ENCODE data around the gene ACO2.
A peak's percentile ranks its signal among the peaks of the same experiment; 100 is the strongest.
"Not testable (repeated sequence)": the region's sequence is repeated elsewhere in the genome, so short reads cannot be mapped to it uniquely, and the experiment has no call there.

The ACO2 gene

DNA sequence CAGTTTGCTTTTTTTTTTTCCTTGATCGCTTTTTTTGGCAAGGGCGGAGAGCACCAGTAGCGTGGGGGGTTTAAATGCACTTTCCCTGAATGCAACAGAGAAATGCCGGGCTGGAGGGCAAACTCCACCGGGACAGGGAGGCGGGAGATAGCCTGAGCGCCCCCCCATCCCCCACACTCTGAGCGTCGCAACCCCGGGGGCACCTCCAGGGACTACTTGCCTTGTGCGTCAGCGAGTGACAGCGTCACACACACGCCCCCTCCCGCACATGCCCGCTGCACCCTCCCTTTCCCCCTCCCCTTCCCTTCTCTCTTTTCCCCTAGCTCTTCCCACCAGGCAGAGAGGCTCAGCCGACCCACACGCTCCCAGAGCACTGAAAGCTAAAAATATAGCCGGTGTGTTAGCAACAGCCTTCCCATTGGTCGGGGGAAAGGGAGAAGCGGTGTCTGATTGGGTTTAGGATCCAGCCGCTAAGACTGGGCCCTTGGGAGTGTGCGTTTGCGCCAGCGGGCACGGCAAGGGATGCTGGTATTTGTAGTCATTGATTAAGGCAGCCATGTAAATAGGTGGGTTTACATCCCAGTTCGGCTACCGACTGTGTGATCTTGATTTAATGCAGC lies 20.6 kb upstream of the ACO2 start:
- peak; percentile 100 for DNase-seq

DNA sequence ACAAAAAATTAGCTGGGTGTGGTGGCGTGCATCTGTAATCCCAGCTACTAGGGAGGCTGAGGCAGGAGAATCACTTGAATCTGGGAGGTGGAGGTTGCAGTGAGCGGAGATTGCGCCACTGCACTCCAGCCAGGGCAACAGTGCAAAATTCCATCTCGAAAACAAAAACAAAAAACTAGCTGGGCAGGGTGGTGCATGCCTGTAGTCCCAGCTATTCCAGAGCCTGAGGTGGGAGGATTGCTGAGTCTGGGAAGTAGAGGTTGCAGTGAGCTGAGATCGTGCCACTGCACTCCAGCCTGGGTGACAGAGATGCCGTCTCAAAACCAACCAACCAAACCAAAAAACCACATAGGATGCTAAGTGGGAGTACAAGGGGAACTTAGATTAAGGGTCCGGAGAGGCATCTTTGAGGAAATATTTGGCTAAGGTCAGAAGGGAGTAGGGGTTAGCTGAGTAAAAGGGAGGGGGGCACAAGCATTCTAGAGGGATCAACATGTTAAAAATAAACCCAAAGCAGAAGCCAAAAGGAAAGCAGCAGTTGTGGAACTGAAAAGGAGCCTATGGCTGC lies 10.7 kb upstream of the ACO2 start:
- DNase-seq, result no peak

DNA sequence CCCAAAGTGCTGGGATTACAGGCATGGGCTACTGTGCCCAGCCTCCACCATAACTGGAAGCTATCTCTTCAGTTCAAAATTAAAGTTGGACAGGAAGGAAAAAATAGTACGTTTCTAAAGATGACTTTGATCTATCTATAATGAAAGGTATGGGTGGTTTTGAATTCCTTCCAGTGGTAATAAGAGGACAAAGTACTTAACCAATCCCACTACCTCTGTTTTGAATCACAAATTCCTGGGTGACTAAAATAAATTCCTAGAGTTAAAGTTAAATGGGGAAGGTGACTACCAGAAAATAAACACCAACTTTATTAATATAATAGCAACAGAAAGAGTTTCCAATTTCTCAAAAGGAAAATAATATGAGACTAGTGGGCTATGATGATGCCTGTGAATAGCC lies 9.5 kb upstream of the ACO2 start:
- DNase-seq, result no peak

DNA sequence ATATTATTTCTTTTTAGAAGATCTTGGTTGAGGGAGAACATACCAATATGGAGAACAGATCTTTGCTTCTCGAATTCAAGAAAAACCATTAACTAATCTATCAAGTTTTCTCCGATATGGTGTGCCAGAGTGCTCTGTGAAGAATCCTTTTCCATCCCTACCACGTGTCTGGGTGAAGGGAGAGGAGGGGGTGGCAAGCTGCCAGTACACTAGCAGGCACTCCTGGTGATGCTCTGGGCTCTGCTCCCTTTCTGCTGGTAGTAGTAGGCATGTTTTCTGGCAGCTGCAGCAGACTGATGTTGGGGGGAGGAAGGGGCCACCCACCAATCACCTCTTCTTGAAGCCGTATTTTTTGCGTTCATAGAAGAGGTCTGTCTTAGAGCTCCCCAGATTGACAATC lies 8.8 kb upstream of the ACO2 start:
- not testable (repeated sequence) for DNase-seq

DNA sequence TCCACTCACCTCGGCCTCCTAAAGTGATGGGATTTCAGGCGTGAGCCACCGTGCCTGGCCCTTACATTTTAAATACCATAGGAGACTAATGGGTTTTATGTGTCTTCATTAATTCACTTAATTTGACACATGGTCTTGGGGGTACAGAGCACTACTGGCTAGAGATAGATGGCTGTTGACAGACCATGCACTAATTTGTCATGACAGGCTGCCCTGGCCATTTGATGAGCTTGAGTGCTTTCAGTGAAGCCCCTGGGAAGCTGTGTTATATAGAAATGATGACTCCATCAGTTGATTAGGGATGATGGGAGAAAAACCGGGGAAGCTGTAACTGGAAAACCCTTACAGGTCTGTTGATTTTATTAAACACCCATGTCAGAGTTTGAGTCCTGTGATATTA lies 7.0 kb upstream of the ACO2 start:
- DNase-seq, result no peak

DNA sequence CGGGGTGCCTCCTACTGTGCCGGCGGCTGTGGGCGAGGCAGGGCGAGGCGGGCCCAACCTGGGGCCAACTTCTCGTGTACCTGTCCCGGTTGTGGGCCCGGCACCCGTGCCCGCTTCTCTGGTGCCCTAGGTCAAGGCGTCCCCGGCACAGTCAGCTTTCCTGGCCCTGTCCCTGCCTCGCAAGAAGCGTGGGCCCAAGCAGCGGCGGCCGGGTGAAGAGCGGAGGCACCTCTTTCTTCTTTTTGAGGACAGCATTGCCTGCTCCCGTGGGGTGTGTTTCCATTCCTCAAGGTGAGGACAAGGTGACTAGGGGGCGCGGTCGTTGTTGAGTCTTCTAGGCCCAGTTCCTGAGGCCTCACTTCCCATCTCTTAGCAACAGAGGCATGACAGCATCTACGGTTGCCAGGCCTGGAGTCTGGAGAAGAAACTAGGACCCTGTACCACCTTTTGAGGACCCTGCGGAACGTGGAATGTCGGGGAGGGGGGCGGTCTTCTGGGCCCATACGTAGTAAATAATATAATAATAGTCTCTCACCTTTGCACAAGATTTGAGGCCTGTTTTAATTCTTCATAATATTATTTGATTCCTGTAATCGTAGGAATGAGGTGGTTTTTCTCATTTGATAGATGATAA lies 418 bp downstream of the ACO2 start:
- no peak for DNase-seq

DNA sequence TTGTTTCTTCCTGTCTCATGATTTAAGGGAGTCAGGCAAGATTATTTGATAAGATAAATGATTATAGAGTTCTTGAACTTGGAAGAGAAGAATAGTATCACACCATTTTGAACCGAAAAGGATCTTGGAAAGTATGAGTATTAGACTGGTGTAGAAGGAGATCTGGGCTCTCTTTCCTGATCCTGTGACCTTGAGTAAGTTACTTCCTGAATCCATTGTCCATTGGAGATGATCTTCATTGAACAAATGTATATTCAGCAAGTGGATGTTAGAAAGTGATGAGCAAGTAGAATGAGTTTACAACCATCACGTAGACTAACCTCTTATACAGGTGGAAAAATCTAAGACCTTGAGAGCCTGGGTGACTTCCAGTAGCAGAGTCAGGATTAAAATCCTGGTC lies 2.0 kb downstream of the ACO2 start:
- DNase-seq, result no peak

DNA sequence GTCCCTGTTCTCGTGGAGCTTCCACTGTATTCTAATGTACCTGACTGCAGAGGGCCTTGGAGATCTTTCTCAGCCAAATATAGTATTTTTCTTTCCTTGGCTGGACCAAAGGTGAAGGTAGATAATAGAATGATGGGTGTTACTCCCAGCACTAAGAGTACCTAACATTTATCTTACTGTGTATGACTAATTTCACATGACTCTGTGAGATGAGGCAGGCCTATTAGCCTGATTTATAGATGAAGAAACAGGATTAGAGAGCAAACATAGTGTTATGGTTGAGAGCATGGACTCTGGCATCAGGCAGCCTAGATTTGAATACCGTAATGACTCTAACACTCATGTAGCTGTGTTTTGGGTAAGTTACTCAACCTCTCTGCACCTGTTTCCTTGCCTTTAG lies 2.7 kb downstream of the ACO2 start:
- no peak for DNase-seq

DNA sequence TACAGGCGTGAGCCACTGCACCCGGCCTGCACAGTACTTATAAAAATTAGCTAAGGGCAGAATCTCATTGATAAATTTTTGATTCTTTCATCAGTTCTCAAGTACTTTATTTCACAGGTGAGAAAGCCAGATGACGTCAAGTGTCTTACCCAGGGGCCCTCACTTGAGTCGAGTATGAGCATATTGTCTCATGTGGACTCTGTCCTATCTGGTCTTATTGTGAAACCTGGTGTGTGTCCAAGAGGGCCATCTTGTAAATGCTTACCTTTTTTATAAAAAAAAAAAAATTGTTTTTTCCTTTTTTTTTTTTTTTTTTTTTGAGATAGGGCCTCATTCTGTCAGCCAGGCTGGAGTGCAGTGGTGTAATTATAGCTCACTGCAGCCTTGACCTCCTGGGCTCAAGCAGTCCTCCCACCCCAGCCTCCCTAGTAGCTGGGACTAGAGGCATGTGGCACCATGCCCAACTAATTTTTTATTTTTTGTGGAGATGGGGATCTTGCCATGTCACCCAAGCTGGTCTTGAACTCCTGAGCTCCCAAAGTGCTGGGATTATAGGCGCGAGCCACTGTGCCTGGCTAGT lies 6.0 kb downstream of the ACO2 start:
- no peak for DNase-seq

DNA sequence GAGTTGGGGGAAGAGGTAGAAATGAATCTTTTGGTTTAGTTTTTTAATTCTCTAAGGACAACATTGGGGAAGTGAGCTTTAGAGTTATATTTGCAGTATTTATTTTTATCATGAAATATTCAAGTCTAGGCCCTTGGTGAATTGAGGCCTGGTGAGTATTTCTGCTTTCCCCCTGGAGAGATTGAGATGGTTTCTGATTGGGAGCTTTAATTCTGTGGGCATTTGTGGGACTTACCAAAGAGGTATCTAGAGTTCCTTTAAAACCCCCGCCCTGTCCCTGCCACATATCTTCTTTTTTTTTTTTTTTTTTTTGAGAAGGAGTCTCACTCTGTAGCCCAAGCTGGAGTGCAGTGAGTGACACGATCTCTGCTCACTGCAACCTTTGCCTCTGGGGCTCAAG lies 9.6 kb downstream of the ACO2 start:
- DNase-seq, result no peak

DNA sequence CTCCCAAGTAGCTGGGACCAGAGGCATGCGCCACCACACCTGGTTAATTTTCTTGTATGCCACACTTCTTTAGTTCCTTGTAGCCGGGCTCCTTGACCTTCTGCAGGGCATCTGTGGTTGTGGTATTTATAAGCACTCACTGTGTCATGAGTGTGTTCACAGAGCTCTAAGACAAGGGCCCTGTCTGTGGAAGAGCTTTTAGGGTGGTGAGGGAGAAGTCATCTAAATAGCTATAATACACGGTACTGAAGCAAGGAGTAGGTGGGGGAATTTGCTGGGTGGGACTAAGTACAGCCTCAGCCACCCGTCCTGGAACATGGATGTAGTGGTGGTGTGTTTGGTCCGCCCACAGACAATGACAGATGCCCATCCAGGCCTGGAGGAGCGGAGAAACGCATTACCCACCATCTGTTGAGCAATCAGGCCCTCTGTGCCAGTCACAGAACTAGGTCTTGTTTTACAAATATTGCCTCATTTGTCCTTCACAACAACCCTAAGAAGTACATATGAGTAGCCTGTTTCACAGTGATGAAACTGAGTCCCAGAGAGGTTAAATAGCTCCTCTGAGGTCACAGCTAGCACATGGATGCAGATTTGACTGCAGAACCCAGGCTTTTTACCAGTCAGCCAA lies 10.1 kb downstream of the ACO2 start:
- no peak for DNase-seq

DNA sequence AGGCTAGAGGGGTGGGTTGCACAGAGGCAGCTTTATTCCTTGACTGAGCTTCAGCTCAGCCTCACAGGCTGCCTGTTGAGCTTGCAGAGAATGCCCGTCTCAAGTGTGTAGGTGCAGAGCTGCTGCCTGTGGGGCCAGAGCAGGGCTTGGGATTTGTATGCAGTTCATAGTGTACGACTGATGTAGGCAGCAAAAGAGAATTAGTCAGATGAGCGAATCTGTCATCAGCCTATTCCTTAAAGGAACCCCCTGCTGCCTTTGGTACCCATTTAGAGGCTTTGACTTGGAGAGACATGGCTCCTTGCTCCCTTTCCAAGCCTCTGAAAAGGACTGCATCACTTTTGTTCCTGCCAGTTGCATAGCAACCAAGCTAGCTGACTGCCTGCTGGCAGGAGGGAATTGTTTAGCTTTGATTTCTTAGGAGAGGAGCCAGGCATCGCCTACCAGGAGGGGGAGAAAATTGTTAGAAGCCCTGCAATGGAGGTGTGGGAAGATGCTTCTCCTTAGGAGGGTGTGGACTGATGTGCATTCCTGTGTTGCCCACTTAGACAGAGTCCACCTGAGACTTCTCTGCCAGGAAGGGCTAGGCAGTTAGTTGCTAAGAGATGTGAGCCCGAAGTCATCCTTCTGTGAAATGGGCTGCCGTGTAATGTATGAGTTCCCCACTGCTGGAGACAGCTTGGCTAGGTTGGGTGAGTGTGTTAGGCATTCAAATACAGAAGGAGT lies 10.9 kb downstream of the ACO2 start:
- DNase-seq, result peak; percentile 91

DNA sequence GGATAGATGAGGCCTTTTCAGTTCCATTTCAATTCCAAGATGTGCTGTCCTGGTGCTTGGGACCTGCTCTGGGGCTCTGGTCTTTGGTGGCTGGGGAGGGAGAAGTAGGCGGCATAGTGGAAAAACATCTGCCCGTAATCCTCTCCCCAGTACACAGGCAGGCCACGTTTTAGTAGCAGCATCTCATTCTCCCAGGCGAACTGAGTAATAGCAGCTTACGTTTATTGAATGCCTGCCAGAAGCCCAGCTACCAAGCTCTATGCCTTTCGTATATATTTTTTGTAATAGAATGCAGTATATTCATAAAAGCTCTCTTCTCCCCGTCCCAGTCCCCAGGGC lies 11.4 kb downstream of the ACO2 start:
- peak; percentile 78 for DNase-seq

DNA sequence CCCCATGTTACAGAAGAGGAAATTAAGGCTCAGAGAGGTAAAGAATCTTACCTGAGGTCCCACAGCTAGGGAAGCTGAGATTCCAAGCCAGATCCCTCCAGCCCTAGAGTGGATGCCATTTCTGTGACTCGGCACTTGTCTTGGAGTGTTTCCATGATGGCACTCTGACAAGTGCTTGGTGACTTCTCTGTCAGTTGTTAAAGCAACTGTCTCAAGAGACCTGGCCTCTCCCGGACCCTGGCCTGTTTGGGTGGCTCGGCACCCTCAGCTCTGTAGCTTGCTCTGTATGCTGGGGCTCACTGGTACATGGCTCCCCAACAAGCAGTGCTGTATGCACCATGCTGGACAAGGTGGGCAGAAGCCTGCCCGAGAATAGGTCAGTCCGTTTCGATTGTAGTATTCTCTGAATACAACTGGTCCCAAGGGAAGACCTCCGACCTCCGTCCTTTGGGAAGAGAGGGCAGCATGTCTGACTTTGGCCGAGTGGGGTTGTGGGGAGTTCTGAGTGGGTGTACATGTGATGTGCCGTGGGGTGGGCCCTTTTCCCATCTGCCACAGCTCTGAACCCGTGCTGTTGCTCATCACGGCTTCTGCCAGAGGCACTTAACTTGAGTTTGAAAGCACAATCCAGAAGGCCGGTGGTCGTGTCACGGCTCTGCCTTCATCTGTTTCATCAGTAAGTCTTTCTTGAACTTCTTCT lies 12.4 kb downstream of the ACO2 start:
- DNase-seq, result peak; percentile 77

DNA sequence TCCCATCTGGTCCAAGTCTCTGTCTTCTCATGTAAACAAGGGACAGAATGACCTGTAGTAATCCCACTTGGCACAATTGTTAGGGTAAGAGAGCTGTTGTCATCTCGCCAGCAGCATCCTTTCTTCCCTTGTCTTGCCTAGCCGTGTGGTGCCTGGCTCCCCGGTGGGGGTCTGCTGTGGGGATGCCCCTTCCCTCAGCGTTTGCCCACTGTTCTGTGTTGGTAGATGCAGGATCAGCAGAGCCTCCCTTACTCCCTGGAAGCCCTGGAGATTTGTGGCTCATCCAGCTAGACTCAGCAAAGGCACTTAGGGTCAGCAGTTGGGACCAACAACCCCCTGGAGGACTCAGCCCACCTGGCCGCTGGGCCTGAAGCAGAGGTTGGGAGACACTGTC lies 13.0 kb downstream of the ACO2 start:
- DNase-seq, result no peak

DNA sequence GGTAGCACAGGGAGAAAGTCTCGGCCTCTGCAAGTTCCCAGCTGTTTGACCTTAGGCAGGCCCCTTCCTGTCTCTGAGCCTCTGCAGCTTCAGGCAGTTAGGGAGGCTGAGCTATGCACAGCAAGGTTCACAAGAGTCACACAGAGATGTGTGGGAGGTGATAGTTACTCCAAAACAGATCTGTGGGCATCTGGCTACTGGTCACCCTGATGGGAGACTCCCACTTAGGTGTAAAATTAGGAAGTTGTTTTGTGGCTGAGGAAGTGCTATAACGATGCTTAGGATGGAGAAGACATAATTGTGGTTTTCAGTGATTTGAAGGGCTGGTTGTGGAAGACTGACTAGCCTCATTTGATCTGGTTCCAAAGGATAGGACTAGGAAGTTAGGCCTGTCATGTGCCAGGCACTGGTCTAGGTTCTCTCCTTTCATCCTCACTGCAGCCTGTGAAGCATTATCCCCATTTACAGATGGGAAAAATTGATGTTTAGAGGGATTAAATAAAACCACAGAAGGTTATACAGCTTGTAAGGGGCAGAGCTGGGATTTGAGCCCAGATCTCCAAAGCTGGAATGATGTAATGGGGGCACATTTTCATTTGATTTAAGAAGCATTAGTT lies 13.5 kb downstream of the ACO2 start:
- peak; percentile 66 for DNase-seq

DNA sequence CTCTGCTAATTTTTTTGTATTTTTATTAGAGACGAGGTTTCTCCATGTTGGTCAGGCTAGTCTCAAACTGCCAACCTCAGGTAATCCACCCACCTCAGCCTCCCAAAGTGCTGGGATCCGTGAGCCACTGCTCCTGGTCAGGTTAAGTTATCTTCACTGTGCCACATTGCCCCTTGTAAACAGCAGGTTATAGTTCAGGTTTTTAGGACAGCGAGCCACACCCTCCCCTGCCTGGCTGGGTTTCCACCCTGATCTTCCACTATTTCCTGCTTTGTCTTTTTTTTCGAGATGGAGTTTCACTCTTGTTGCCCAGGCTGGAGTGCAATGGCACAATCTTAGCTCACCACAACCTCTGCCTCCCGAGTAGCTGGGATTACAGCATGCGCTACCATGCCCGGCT lies 16.1 kb downstream of the ACO2 start:
- no peak for DNase-seq

DNA sequence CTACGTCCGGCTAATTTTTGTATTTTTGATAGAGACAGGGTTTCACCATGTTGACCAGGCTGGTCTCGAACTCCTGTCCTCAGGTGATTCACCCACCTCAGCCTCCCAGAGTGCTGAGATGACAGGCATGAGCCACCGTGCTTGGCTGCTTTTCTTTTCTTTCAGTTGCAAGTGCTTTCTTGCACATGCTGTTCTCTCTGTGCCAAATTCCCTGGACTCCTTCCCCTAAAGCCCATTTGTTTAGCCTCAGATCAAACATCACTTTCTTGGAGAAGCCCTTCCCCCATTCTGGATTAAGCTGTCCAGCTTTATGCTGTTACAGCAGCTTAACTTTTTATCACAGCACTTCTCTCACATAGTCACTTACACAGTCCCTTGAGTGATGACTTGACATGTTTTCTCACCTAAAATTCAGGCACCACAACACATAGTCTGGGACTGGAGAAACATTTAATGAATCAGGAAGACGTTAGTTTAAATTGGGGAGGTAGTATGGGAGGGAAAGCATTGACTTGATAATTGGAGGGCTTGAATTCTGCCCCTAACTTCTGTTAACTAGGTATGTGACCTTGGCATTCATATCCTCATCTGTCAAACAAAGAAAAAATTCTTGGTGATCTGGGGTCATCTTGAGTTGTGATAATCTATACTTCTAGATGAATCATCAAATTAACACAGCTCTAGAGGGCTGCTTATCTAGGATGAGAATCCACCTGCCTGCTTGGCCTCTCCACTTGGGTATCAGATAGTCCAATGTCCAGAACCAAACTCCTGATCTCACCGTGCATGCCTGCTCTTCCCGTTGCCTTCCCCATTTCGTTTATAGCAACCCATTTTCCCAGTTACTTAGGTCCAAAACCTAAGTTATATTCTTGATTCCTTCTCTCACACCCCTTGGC lies 18.4 kb downstream of the ACO2 start:
- DNase-seq, result no peak

DNA sequence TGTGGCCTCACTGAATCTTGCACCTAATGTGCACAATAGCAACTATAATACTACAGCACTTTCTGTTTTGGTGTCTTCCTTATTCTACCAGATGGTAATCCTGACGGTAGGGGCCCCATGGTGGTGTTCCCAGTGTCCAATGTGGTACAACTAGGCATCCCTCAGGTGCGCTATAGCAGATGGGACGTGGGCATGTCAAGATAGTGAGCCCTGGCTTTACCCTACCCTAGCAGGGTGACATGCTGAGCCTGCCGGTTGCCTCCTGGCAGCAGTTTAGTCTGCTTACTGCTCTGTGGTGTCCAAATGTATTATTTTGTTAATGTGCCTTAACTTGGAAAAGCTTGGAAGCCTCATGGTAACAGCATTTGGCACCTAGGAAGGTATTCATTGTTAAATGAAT lies 19.2 kb downstream of the ACO2 start:
- no peak for DNase-seq

DNA sequence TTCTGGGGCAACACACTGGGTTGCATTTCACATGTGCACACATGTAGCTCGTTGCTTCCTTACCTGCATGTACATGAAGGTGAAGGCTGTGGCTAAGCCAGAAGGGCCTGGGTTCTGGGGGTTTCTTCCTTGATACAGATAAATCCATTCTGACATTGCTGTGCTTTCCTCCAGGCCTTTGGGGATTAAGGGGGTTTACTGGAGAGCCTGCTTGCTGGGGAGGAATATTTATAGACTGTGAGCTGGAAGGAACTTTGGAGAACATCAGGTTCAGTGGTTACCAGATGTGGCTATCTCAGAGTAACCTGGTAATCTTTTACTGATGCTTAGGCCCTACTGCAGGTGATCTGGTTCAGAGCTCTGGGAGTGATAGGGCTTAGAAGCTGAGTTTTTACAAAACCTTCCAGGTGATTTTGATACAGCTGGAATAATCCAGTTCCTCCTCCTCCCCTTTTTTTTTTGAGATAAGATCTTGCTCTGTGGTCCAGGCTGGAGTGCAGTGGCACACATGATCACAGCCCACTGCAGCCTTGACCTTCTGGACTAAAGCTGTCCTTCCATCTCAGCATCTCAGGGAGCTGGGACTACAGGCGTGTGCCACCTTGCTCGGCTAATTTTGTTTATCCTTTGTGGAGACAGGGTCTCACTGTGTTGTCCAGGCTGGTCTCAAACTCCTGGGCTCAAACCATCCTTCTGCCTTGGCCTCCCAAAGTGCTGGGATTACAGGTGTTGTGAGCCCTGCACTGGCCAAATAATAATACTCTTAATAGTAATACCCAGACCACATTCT lies 19.9 kb downstream of the ACO2 start:
- DNase-seq, result no peak
